ENCODE results near the gene MUS81. TPM values are rescaled to one million over a fixed set of nuclear protein-coding genes. Genes with fewer than 3 reads are reported as not detected.
A peak's percentile ranks its signal among the peaks of the same experiment; 100 is the strongest.

Gene MUS81
- total and polyA plus RNA-seq, 9 of the 15 experiments (the other 6 are each of a cell fraction or from before 2014, with no cell fraction given) = 13.4 to 118 (median 53.7) TPM

DNA sequence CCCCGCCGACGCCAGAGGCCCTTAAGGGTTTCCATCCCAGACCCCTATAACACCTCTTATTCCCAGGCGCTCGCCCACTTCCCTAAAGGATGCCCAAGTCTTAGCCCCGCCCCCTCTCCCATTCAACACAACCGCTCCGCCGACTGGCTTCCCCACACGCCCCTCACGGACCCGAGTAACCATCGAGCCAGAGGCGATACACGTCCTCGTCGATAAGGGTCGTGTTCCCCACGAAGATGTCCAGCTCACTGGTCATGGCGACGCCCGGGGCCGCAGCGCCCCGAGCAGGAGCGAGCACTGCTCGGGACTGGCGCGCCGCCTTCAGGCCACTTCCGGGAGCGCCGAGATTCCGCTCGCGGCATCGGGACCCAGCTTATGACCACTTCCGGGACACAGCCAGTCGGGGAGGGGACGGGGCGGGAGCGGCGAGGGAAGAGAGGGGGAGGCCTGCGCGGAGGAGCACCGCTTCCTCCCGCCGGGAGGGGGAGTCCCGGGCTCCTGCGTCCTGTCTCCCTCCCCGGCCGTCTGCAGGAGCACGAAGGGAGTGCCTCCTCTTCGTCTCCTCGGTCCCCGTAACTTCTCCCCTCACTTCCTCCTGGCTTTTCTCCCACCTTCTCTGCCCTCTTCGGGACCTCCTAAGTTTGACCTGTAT, 28.1 kb downstream of the MUS81 start, which contains the start of gene FIBP (continued):
- TF ChIP-seq MEIS2 (IDR thresholded peaks at IDR 0.05; ENCODE audit: partially characterized antibody) (no peak), ZNF143 (CRISPR knock-in tag; IDR thresholded peaks at IDR 0.05) (no peak), TBL1XR1 (IDR thresholded peaks at IDR 0.05; ENCODE audit: low read length in 2 of 2) (peak in 1 of 2 experiments; percentile 41; a peak in 1 of 4 replicates), C11orf30 (IDR thresholded peaks at IDR 0.05; ENCODE audit: low read depth) (peak; percentile 93), POLR2A (conservative IDR thresholded peaks at IDR 0.05) (peak; percentile 89), NONO (IDR thresholded peaks at IDR 0.05; ENCODE audit: low read depth in 2 of 2, low read length in 1 of 2) (peak in 1 of 2 experiments; percentile 45; a peak in 1 of 4 replicates), MYNN (IDR thresholded peaks at IDR 0.05) (no peak), MYNN (CRISPR knock-in tag; IDR thresholded peaks at IDR 0.05) (no peak), SRF (CRISPR knock-in tag; IDR thresholded peaks at IDR 0.05) (peak in 1 of 2 experiments; percentile 40; a peak in 1 of 4 replicates), ETV1 (tag; conservative IDR thresholded peaks at IDR 0.05; ENCODE audit: low read depth) (peak; percentile 96), ZNF586 (CRISPR knock-in tag; conservative IDR thresholded peaks at IDR 0.05) (no peak), ADNP (tag; IDR thresholded peaks at IDR 0.05) (no peak), HOXB6 (CRISPR knock-in tag; IDR thresholded peaks at IDR 0.05; ENCODE audit: borderline replicate concordance) (no peak), HCFC1 (IDR thresholded peaks at IDR 0.05; ENCODE audit: low read depth, low read length) (peak; percentile 79), TCFL5 (CRISPR knock-in tag; conservative IDR thresholded peaks at IDR 0.05) (no peak), RAD21 (CRISPR knock-in tag; conservative IDR thresholded peaks at IDR 0.05 in 1 of 2, IDR thresholded peaks at IDR 0.05 in 1 of 2) (peak; percentile 60 to 67), FOS (IDR thresholded peaks at IDR 0.05; ENCODE audit: extremely low read depth, insufficient read length) (no peak), EWSR1 (IDR thresholded peaks at IDR 0.05; ENCODE audit: borderline replicate concordance, low read depth, partially characterized antibody) (no peak), NRF1 (conservative IDR thresholded peaks at IDR 0.05 in 1 of 2, IDR thresholded peaks at IDR 0.05 in 1 of 2) (no peak), ZC3H11A (IDR thresholded peaks at IDR 0.05; ENCODE audit: low read depth, low read length) (no peak), ZEB2 (IDR thresholded peaks at IDR 0.05) (no peak)
- TF ChIP-seq, protein P1, sequence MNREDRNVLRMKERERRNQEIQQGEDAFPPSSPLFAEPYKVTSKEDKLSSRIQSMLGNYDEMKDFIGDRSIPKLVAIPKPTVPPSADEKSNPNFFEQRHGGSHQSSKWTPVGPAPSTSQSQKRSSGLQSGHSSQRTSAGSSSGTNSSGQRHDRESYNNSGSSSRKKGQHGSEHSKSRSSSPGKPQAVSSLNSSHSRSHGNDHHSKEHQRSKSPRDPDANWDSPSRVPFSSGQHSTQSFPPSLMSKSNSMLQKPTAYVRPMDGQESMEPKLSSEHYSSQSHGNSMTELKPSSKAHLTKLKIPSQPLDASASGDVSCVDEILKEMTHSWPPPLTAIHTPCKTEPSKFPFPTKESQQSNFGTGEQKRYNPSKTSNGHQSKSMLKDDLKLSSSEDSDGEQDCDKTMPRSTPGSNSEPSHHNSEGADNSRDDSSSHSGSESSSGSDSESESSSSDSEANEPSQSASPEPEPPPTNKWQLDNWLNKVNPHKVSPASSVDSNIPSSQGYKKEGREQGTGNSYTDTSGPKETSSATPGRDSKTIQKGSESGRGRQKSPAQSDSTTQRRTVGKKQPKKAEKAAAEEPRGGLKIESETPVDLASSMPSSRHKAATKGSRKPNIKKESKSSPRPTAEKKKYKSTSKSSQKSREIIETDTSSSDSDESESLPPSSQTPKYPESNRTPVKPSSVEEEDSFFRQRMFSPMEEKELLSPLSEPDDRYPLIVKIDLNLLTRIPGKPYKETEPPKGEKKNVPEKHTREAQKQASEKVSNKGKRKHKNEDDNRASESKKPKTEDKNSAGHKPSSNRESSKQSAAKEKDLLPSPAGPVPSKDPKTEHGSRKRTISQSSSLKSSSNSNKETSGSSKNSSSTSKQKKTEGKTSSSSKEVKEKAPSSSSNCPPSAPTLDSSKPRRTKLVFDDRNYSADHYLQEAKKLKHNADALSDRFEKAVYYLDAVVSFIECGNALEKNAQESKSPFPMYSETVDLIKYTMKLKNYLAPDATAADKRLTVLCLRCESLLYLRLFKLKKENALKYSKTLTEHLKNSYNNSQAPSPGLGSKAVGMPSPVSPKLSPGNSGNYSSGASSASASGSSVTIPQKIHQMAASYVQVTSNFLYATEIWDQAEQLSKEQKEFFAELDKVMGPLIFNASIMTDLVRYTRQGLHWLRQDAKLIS (CRISPR knock-in tag; IDR thresholded peaks at IDR 0.05) = peak; percentile 96
- TF ChIP-seq, protein P2, sequence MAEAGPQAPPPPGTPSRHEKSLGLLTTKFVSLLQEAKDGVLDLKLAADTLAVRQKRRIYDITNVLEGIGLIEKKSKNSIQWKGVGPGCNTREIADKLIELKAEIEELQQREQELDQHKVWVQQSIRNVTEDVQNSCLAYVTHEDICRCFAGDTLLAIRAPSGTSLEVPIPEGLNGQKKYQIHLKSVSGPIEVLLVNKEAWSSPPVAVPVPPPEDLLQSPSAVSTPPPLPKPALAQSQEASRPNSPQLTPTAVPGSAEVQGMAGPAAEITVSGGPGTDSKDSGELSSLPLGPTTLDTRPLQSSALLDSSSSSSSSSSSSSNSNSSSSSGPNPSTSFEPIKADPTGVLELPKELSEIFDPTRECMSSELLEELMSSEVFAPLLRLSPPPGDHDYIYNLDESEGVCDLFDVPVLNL (CRISPR knock-in tag; IDR thresholded peaks at IDR 0.05; ENCODE audit: low read depth) = no peak
